ENCODE measurements around the gene ARFRP1.

ARFRP1 gene

DNA sequence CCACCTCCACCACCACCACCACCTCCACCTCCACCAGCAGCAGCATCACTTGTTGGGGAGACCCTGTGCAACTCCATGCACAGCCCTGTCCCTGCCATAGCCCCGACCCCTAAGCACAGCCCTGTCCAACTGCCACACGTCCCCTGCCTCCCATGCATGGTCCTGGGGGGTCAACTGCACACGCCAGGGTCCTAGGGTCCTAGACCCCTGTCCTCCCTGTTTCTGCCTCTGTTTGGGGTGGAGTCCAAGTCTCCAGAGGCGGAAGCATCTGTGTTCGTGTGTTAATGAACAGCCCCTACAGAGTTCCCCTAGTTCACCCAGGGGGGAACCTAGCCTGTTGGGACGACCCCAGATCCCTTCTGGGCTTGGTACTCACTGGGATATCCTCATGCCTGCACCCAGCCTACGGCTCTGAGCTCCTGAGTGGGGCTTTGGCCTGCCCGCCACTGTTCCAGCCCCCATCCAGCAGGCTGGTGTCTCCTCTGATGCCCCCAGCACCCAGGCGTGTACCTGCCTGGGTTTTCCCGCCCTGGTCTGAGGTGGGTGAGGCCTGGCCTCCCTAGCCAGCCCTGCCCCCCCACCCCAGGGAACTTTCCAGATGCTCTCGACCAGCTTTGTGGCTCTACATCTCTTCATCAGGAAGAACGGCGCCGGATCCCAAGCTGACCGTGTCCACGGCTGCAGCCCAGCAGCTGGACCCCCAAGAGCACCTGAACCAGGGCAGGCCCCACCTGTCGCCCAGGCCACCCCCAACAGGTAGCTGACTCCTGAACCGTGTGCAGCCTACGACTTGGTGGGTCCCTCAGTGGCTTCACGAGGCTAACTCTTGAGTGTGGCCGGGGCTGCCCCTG is 13.8 kb downstream of the ARFRP1 start:
- Mint-ChIP-seq H3K27me3 (no peaks in the 10 kb centered on the region), H3K4me3 (peak overlapping the region in 1 of 2 donors; percentile 61), H3K9me3 (no peaks in the 10 kb centered on the region), H3K27ac (peak overlapping the region in 1 of 2 donors; percentile 99), H3K4me1 (peaks cover 44% of the 10 kb centered on the region)
- no peak for DNase-seq
- no peak for ATAC-seq

GRCh38 chr20:63693083-63693732 is 14.6 kb downstream of the ARFRP1 start:
- H3K27me3 Mint-ChIP-seq = no peaks in the 10 kb centered on the region
- no peak overlapping the region for H3K4me3 Mint-ChIP-seq
- peak overlapping the region in 1 of 2 donors; percentile 94 for H3K27ac Mint-ChIP-seq
- DNase-seq (no peak), ATAC-seq (no peak)
- H3K4me1 Mint-ChIP-seq = peaks cover 40% of the 10 kb centered on the region
- no peaks in the 10 kb centered on the region for H3K9me3 Mint-ChIP-seq

GRCh38 chr20:63692436-63693082 is 15.2 kb downstream of the ARFRP1 start:
- Mint-ChIP-seq H3K4me1 (peaks cover 37% of the 10 kb centered on the region), H3K4me3 (no peak overlapping the region)
- DNase-seq = no peak

DNA sequence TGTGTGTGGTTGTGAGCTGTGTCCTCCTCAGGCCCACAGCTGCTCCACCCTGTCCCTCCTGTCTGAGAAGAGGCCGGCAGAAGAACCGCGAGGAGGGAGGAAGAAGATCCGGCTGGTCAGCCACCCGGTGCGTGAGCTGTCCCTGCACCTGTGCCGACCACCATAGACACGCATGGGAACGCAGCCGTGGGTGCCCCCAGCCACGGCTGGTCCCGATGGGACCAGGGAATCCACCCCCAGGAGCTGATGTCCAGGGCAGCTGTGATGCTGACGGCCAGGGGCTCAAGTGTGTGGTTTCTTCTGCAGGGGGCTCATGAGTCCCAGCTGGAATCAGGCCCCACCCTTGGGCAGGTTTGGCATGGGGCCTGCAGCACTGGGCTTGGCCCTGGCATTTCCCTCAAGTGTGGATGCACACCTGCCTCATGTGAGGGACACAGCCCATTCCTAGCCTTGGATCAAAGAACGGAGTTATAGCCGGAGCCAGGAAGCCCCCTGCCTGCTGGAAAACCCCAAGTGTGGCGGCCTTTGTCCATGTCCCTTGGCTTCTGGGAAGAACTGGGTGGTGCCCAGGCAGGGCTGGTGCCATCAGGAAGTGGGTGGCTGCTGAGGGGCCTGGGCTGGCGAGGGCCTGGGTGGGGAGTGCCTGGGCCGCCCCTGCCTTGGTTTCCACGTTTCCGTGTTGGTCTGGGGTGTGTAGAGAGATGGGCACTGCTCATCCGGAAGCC is 15.9 kb downstream of the ARFRP1 start:
- Mint-ChIP-seq H3K4me1 (peaks cover 37% of the 10 kb centered on the region), H3K4me3 (peak overlapping the region in 1 of 2 donors; percentile 39)

More at GRCh38 chr20:63692436-63693082, 15.2 kb downstream of the ARFRP1 start:
- H3K9me3 Mint-ChIP-seq = no peaks in the 10 kb centered on the region
- no peak for ATAC-seq
- no peaks in the 10 kb centered on the region for H3K27me3 Mint-ChIP-seq
- H3K27ac Mint-ChIP-seq = peak overlapping the region; percentile 19 to 94

DNA sequence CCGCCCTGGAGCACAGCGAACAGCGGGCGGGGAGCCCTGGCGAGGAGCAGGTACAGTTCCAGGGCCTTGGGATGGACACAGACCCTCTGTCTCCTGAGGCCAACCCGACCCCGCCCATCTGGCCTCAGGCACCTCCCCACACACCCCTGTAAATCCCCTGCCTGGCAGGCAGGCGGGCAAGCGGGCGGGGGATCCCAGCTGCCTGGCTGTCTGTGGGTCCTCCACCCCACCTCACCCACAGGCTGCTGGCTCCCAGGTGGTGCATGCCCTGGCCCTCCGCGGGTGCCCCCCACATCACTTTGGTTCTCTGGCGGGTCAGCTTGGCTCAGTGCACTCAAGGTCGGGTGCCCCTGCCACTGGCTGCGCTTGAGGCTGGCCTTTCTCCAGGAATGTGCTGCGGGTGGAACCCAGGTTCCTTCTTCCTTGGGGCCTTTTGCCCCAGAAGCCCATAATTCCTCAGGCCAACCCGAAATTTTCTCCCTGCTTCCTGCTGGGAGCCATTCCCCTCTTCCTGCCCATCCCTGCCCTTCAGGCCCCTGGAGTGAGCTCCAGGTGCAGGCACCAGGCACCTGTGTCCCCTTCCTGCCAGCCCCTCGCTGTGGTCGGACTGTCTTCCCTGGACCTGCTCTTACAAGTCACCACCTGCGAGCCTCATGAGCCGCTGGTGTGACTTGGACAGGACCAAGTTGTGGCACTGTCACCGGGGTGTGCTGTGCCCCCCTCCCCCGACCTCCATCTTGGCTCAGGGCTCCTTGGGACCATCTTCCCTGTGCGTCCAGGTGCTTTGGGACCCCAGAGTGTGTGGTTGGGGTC is 16.7 kb downstream of the ARFRP1 start:
- no peaks in the 10 kb centered on the region for H3K27me3 Mint-ChIP-seq
- H3K27ac Mint-ChIP-seq = peak overlapping the region in 1 of 2 donors; percentile 77
- H3K4me3 Mint-ChIP-seq = peak overlapping the region in 1 of 2 donors; percentile 39
- H3K4me1 Mint-ChIP-seq = peaks cover 37% of the 10 kb centered on the region
- no peaks in the 10 kb centered on the region for H3K9me3 Mint-ChIP-seq
- ATAC-seq (no peak), DNase-seq (no peak)

More for the DNA sequence above, 15.9 kb downstream of the ARFRP1 start:
- no peaks in the 10 kb centered on the region for H3K27me3 Mint-ChIP-seq
- ATAC-seq (no peak), DNase-seq (no peak)
- H3K27ac Mint-ChIP-seq = peak overlapping the region in 1 of 2 donors; percentile 77
- H3K9me3 Mint-ChIP-seq = no peaks in the 10 kb centered on the region

- Mint-ChIP-seq H3K9me3 (no peaks in the 10 kb centered on the region), H3K27me3 (no peaks in the 10 kb centered on the region), H3K4me3 (no peak overlapping the region), H3K27ac (peak overlapping the region in 1 of 2 donors; percentile 42), H3K4me1 (peaks cover 41% of the 10 kb centered on the region)
- DNase-seq (no peak), ATAC-seq (peak; percentile 7)
These were observed 17.5 kb downstream of the ARFRP1 start for GRCh38 chr20:63690003-63690897.

DNA sequence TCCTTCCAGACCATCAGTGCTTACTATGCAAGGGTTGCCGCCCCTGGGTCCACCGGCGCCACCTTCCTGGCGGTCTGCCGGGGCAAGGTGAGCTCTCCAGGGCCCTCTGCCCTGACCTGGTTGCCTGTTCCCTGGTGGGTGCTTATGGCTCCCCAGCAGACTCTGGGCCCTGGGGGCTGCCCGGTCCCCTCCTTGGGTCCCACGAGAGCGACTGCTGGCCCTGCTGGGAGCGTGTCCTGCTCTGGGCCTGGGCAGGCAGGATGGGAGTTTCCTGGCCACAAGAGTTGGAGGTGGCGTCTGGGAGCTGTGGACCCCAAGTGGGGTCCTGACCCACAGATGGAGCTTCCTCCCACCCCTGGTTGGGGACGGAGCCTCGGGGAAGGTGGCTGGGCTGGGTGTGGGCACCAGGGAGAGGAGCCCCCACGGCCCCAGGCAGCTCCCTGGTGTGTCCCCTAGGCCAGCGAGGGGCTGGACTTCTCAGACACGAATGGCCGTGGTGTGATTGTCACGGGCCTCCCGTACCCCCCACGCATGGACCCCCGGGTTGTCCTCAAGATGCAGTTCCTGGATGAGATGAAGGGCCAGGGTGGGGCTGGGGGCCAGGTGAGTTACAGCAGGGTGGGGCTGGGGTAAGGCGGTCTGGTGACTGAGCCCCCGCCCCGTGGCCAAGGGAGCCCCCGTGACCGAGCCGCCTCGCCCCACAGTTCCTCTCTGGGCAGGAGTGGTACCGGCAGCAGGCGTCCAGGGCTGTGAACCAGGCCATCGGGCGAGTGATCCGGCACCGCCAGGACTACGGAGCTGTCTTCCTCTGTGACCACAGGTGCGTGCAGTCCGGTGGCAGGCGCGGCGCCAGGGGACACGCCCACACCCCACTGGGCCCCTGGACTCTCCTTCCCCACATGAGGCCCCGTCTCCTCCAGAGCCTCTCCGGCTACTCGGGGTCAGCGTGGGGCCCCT is 18.5 kb downstream of the ARFRP1 start:
- peaks cover 49% of the 10 kb centered on the region for H3K4me1 Mint-ChIP-seq
- DNase-seq (no peak), ATAC-seq (no peak)
- no peak overlapping the region for H3K4me3 Mint-ChIP-seq
- no peaks in the 10 kb centered on the region for H3K27me3 Mint-ChIP-seq
- no peaks in the 10 kb centered on the region for H3K9me3 Mint-ChIP-seq
- H3K27ac Mint-ChIP-seq = no peak overlapping the region

DNA sequence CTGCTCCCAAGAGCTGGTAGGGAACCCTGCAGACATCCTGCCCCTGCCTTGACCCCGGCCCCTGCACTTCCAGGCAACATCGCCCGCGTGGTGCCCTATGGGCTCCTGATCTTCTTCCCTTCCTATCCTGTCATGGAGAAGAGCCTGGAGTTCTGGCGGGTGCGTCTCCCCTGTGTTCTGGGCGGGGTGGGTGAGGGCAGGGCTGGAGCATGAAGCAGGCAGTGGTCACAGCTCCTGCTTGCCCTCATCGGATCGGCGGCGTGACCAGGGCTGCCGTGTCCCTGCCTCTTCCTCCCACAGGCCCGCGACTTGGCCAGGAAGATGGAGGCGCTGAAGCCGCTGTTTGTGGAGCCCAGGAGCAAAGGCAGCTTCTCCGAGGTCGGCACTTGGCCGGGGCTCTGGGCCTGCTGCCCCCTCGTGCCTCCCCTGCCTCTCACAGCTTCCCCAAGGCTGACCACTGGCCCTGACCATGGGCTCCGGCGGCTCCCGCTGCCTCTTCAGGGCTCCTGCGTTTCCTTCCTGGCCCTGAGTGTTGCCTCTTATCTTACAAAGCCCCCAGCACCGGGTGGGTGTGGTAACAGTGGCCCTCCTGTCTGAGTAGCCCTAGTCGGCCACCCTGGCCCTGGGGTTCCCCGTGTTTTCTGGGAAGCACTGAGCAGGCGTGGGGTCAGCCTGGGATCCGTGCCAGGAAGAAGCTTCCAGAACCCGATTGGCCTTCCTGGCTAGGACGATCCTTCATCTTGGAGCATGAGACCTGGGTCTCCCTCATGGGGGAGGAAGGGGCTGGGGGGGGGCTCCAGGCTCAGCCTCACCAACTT is 19.3 kb downstream of the ARFRP1 start:
- DNase-seq (peak in 1 of 2 donors; percentile 9), ATAC-seq (no peak)
- Mint-ChIP-seq H3K9me3 (no peaks in the 10 kb centered on the region), H3K4me1 (peaks cover 42% of the 10 kb centered on the region), H3K4me3 (no peak overlapping the region), H3K27me3 (no peaks in the 10 kb centered on the region), H3K27ac (peak overlapping the region in 1 of 2 donors; percentile 54)

GRCh38 chr20:63687419-63688178 is 20.2 kb downstream of the ARFRP1 start:
- H3K4me1 Mint-ChIP-seq = peaks cover 43% of the 10 kb centered on the region
- ATAC-seq = no peak
- H3K27me3 Mint-ChIP-seq = no peaks in the 10 kb centered on the region
- peak overlapping the region in 1 of 2 donors; percentile 92 for H3K27ac Mint-ChIP-seq
- H3K4me3 Mint-ChIP-seq = peak overlapping the region in 1 of 2 donors; percentile 44
- no peak for DNase-seq
- H3K9me3 Mint-ChIP-seq = no peaks in the 10 kb centered on the region

DNA sequence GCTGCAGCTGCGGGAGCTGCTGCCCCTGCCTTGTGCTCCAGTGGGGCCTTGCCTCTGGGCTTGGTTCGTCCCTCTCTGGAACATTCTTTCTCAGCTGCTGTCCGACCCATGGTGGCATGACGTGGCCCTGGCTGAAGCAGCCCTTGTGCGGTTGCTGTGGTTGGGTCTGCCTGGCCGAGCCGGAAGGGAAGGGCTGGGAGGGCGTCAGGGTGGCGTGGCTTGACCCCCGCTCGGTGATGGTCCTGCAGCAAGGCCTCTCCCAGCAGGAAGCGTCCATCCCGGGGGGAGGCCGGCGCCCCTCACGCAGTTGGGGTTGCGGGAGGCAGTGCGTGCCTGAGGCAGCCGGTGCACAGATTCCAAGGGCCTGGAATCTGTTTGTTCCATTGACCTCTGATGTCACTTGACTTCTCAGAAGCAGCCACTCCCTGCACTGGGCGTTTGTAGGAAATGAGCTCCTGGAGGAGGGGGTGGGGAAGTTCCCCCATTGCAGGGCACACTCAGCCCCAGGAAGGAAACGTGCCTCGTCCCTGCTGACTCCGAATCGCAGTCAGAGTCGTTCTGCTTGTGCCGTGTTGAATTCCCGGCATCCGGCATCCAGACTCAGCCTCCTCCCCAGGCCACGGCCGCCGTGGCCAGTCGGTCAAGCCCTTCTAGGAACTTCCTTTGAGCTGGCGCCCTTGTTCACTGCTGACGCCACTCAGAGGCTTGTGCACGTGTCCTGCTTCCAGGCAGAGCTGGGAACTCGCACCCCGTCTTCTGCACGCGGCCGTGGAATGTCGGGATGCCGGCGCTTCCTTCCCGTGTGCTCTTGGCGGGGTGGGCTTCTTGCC is 21.1 kb downstream of the ARFRP1 start:
- H3K4me1 Mint-ChIP-seq = peaks cover 47% of the 10 kb centered on the region
- H3K27me3 Mint-ChIP-seq = no peaks in the 10 kb centered on the region
- no peaks in the 10 kb centered on the region for H3K9me3 Mint-ChIP-seq
- ATAC-seq (peak; percentile 54), DNase-seq (no peak)
- H3K4me3 Mint-ChIP-seq = peak overlapping the region in 1 of 2 donors; percentile 51
- peak overlapping the region in 1 of 2 donors; percentile 82 for H3K27ac Mint-ChIP-seq

DNA sequence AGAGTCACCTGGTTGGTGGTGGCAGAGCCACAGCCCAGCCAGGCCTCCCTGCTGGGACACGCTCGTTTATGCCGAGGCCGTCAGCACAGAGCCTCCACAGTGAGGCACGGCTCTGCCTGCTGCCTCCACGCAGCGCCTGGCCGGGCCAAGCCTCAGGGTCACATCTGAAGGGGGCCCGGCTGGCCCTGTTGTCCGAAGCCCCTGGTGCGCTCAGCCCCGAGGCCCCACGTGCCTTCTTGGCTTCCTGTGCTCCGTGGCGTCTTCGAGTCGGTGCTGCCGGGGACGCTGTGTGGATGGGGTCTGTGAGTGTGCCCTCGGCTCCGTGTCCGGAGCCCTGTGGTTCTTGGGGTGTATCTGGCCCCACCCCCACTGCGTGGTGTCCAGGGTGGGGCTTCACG is 21.7 kb downstream of the ARFRP1 start:
- Mint-ChIP-seq H3K27me3 (no peaks in the 10 kb centered on the region), H3K4me3 (no peak overlapping the region), H3K27ac (peak overlapping the region in 1 of 2 donors; percentile 82), H3K9me3 (no peaks in the 10 kb centered on the region), H3K4me1 (peaks cover 41% of the 10 kb centered on the region)
- ATAC-seq = no peak
- DNase-seq = no peak
